B cell (primary cell): ENCODE measurements around the gene BLCAP. TPM values are rescaled to one million over a fixed set of nuclear protein-coding genes. Genes with fewer than 3 reads are reported as not detected.
"Not testable (repeated sequence)": the region's sequence is repeated elsewhere in the genome, so short reads cannot be mapped to it uniquely, and the experiment has no call there.

Experiments
- ATAC-seq: fragments of 200-7000 bp; cut with Tn5 transposase; one replicate; pipeline ENCODE4 v1.10.0; 2021; ENCODE audit warnings: low read depth, mild to moderate bottlenecking, moderate number of reproducible peaks, moderate library complexity
- CTCF ChIA-PET: fragments of 350-600 bp; sonication (Branson Sonifier 250); formaldehyde crosslinking; loops from one replicate; lab custom pipeline; 2021; ENCODE audit warnings: antibody characterized with exemption, inconsistent platforms; lab: Charles Lee
- POLR2A ChIA-PET: fragments of 350-600 bp; sonication (Branson Sonifier 250); formaldehyde crosslinking; loops from one replicate; lab custom pipeline; 2021; ENCODE audit warnings: antibody characterized with exemption; lab: Charles Lee
- DNase-seq: peaks from one replicate; pipeline ENCODE4 v3.0.0; 2013
- H2AFZ ChIP-seq: 2 replicates; pipeline ENCODE4 v1.6.1; 2012; ENCODE audit warnings: mild to moderate bottlenecking, low read depth, low read length; ENCODE audit not compliant: insufficient read depth, poor library complexity, severe bottlenecking
- H3K27ac ChIP-seq, 2 donors: 1 replicate in 1 of 2; 2 replicates in 1 of 2; pipeline ENCODE4 v1.5.1; 2012 to 2013; ENCODE audit warnings: low read length in 2 of 2, mild to moderate bottlenecking in 2 of 2, moderate library complexity in 1 of 2
- H3K27me3 ChIP-seq, 4 experiments: fragments of 200-600 bp in 1 of 4; sonication (generic) in 1 of 4; replicated peaks in 1 of 4; 1 replicate in 2 of 4; 2 replicates in 2 of 4; pipeline versions ENCODE4 v1.6.1 to v1.7.0; 2013 to 2016; ENCODE audit warnings: low read length in 3 of 4, mild to moderate bottlenecking in 2 of 4, mixed read lengths in 1 of 4, moderate library complexity in 1 of 4; ENCODE audit not compliant: insufficient read depth in 4 of 4, control insufficient read depth in 3 of 4; ENCODE audit errors: control extremely low read depth in 1 of 4
- H3K36me3 ChIP-seq, 2 experiments: replicated peaks in 1 of 2; 1 replicate in 1 of 2; 2 replicates in 1 of 2; pipeline versions ENCODE4 v1.6.1 to v1.7.1; 2013; ENCODE audit warnings: low read length in 1 of 2; ENCODE audit not compliant: insufficient read depth in 2 of 2, control insufficient read depth in 1 of 2; ENCODE audit errors: control extremely low read depth in 1 of 2, extremely low read depth in 1 of 2
- H3K4me1 ChIP-seq, 2 donors: fragments of 200-600 bp in 1 of 2; sonication (generic) in 1 of 2; 1 replicate in 1 of 2; 2 replicates in 1 of 2; pipeline versions ENCODE4 v1.5.1 to v1.6.1; 2013 to 2017; ENCODE audit warnings: low read length in 2 of 2; ENCODE audit not compliant: control insufficient read depth in 2 of 2, insufficient read depth in 2 of 2
- H3K4me2 ChIP-seq: replicated peaks from 2 replicates; pipeline ENCODE3; 2012; ENCODE audit warnings: mild to moderate bottlenecking, low read depth, low read length; ENCODE audit not compliant: poor library complexity, severe bottlenecking
- H3K4me3 ChIP-seq, 5 experiments: fragments of 200-600 bp in 1 of 5; sonication (generic) in 1 of 5; 1 replicate in 3 of 5; 2 replicates in 2 of 5; pipeline versions ENCODE4 v1.5.1 to v1.7.0; 2011 to 2016; ENCODE audit warnings: low read length in 4 of 5, mild to moderate bottlenecking in 4 of 5, low read depth in 2 of 5, control low read depth in 1 of 5, moderate library complexity in 1 of 5; ENCODE audit not compliant: insufficient read depth in 1 of 5; ENCODE audit errors: control extremely low read depth in 1 of 5, extremely low read depth in 1 of 5
- H3K79me2 ChIP-seq: fragments of 200-600 bp; sonication (generic); one replicate; pipeline ENCODE4 v1.6.0; 2016; ENCODE audit warnings: low read length; ENCODE audit not compliant: control insufficient read depth, insufficient read depth
- H3K9ac ChIP-seq: fragments of 200-600 bp; sonication (generic); 2 replicates; pipeline ENCODE4 v1.6.1; 2017; ENCODE audit warnings: mild to moderate bottlenecking, low read length, moderate library complexity
- H3K9me3 ChIP-seq, 3 donors: one replicate each; pipeline versions ENCODE4 v1.6.1 to v1.7.1; 2013; ENCODE audit warnings: low read length in 2 of 3; ENCODE audit not compliant: control insufficient read depth in 2 of 3, insufficient read depth in 1 of 3; ENCODE audit errors: control extremely low read depth in 1 of 3
- H4K20me1 ChIP-seq: 2 replicates; pipeline ENCODE4 v1.6.0; 2012; ENCODE audit warnings: mild to moderate bottlenecking, low read length; ENCODE audit not compliant: insufficient read depth, control insufficient read depth, poor library complexity, severe bottlenecking
- H3K27ac Mint-ChIP-seq: one replicate; pipeline ENCODE4 v1.8.0; 2021; ENCODE audit warnings: mixed read lengths
- H3K27me3 Mint-ChIP-seq: one replicate; pipeline ENCODE4 v1.8.0; 2021; ENCODE audit warnings: mixed read lengths
- H3K4me1 Mint-ChIP-seq: one replicate; pipeline ENCODE4 v1.8.0; 2021; ENCODE audit warnings: mixed read lengths
- H3K4me3 Mint-ChIP-seq: one replicate; pipeline ENCODE4 v1.8.0; 2021; ENCODE audit warnings: mixed read lengths
- H3K9me3 Mint-ChIP-seq: one replicate; pipeline ENCODE4 v1.8.0; 2022; ENCODE audit warnings: mixed read lengths; ENCODE audit not compliant: insufficient read depth
- EZH2 ChIP-seq: IDR thresholded peaks from 2 replicates; pipeline ENCODE4 v1.6.1; 2012; ENCODE audit warnings: borderline replicate concordance, low read depth, mild to moderate bottlenecking, moderate library complexity, low read length; ENCODE audit not compliant: insufficient read depth, poor library complexity, severe bottlenecking
- whole genome bisulfite sequencing: methylation state at CpG from one replicate; pipeline ENCODE4 v1.1.5; 2013; ENCODE audit warnings: missing lambda C conversion rate; ENCODE audit not compliant: insufficient coverage; 5-methylcytosine and 5-hydroxymethylcytosine counted together
- intact Hi-C: fragments of 100-400 bp; cut with micrococcal nuclease; formaldehyde crosslinking; loops from one replicate; pipeline ENCODE4 v1.10.0; 2022
- polyA plus RNA-seq: library from polyadenylated mRNA; depleted of rRNA; stranded (reverse); fragments of >200 nt; gene quantifications from 2 replicates; pipeline ENCODE4 v1.2.3, GENCODE V29; 2012
- total RNA-seq, 2 donors: library from RNA; stranded (reverse); fragments of 120-200 nt in 1 of 2; gene quantifications; 1 replicate in 1 of 2; 2 replicates in 1 of 2; pipeline versions ENCODE4 v1.2.3 to v1.2.4, GENCODE V29; 2013 to 2022
- TF ChIP-seq, protein P1 (sequence below): fragments of 200-600 bp; IDR thresholded peaks from one replicate; pipeline ENCODE4 v1.8.0; 2022; ENCODE audit warnings: antibody characterized with exemption, mild to moderate bottlenecking

Gene BLCAP
- total and polyA plus RNA-seq, 2 donors (not counting 1 experiment from before 2014, with no cell fraction given), result 56.2 to 188 TPM

DNA sequence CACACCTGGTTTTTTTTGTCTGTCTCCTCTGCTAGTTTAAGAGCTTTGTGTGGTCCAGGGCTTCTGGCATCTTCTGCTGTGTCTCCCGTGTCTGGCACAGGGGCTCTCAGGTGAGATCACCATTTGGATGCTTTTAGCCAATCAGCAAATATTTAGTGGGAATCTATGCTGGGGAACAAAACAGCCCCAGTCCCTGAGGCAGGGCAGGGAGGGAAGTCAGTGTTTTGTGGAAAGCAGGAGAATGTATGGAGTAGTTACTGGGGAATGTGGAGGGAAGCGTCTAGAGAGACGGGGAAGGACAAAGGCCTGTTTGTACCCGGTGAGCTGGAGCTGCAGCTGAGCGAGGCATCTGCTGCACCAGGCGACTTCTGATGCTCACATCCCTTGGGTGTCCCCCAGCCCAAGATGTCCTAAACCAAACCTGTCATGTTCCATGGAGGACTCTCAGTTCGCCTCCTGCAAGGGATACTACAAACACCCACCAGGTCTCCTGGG lies 55.9 kb downstream of the BLCAP start:
- Histone ChIP-seq H3K36me3 (no peaks in the 10 kb centered on the region), H3K9me3 (peaks cover 0 to 5% (median 0%) of the 10 kb centered on the region in 3 donors), H4K20me1 (no peaks in the 10 kb centered on the region), H3K4me2 (no peak overlapping the region), H3K27me3 (peaks cover 0 to 4% (median 0%) of the 10 kb centered on the region in 4 experiments), H3K79me2 (no peaks in the 10 kb centered on the region), H2AFZ (no peak overlapping the region), H3K27ac (no peak overlapping the region), H3K9ac (no peak overlapping the region), H3K4me3 (no peak overlapping the region), H3K4me1 (no peaks in the 10 kb centered on the region)
- H3K27ac Mint-ChIP-seq, result no peak overlapping the region
- TF ChIP-seq, protein P1, sequence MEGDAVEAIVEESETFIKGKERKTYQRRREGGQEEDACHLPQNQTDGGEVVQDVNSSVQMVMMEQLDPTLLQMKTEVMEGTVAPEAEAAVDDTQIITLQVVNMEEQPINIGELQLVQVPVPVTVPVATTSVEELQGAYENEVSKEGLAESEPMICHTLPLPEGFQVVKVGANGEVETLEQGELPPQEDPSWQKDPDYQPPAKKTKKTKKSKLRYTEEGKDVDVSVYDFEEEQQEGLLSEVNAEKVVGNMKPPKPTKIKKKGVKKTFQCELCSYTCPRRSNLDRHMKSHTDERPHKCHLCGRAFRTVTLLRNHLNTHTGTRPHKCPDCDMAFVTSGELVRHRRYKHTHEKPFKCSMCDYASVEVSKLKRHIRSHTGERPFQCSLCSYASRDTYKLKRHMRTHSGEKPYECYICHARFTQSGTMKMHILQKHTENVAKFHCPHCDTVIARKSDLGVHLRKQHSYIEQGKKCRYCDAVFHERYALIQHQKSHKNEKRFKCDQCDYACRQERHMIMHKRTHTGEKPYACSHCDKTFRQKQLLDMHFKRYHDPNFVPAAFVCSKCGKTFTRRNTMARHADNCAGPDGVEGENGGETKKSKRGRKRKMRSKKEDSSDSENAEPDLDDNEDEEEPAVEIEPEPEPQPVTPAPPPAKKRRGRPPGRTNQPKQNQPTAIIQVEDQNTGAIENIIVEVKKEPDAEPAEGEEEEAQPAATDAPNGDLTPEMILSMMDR, result no peak
- TF ChIP-seq EZH2, result no peak
- ChIA-PET CTCF (no interaction called here), POLR2A (no interaction called here)
- no peak for ATAC-seq
- WGBS, result 94% methylated on average over 7 of the region's 7 CpGs
- DNase-seq, result no peak
- peaks cover 24% of the 10 kb centered on the region for H3K27me3 Mint-ChIP-seq
- intact Hi-C loops, result no loop called here
- peaks cover 3% of the 10 kb centered on the region for H3K9me3 Mint-ChIP-seq
- no peaks in the 10 kb centered on the region for H3K4me1 Mint-ChIP-seq
- H3K4me3 Mint-ChIP-seq, result no peak overlapping the region

DNA sequence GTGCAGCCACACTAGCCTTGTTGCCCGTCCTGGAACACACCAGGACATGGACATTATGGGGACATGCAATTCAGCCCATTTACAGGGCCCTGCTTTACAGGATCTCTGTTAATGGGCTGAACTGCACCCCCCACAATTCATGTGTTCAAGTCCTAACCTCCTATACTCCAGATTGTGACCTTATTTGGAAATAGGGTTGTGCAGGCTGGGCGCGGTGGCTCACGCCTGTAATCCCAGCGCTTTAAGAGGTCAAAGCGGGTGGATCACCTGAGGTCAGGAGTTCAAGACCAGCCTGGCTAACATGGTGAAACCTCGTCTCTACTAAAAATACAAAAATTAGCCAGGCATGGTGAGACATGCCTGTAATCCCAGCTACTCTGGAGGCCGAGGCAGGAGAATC lies 57.5 kb downstream of the BLCAP start:
- H3K27ac ChIP-seq, DNase-seq, H3K79me2 ChIP-seq, H3K4me1 ChIP-seq, H4K20me1 ChIP-seq, H3K9ac ChIP-seq, H3K27me3 ChIP-seq, H3K9me3 Mint-ChIP-seq, ATAC-seq, H3K4me1 Mint-ChIP-seq, H3K36me3 ChIP-seq, H3K27ac Mint-ChIP-seq, H3K9me3 ChIP-seq, H3K4me2 ChIP-seq, intact Hi-C loops, POLR2A ChIA-PET, H3K4me3 ChIP-seq, CTCF ChIA-PET, H3K4me3 Mint-ChIP-seq, H2AFZ ChIP-seq: not testable (repeated sequence)
- 95% methylated on average over 3 of the region's 8 CpGs for WGBS
- peaks cover 28% of the 10 kb centered on the region for H3K27me3 Mint-ChIP-seq
